22Rv1 (cell line): ENCODE results near the gene MRPS5.
"Not testable (repeated sequence)": the region's sequence is repeated elsewhere in the genome, so short reads cannot be mapped to it uniquely, and the experiment has no call there.

Experiments used
- CTCF ChIP-seq: fragments of 450-650 bp; IDR thresholded peaks from 2 replicates; pipeline ENCODE4 v1.5.1; 2017; ENCODE audit warnings: mild to moderate bottlenecking
- ZFX ChIP-seq: fragments of 450-650 bp; IDR thresholded peaks from 2 replicates; pipeline ENCODE4 v1.6.1; 2017; ENCODE audit warnings: antibody characterized with exemption, borderline replicate concordance

GRCh38 chr2:95098273-95098672, 23.3 kb downstream of the MRPS5 start:
- TF ChIP-seq CTCF, ZFX: not testable (repeated sequence)
